Measurements from ENCODE around the gene MMP2. TPM values are rescaled to one million over a fixed set of nuclear protein-coding genes. Genes with fewer than 3 reads are reported as not detected.
A peak's percentile ranks its signal among the peaks of the same experiment; 100 is the strongest.

Gene MMP2
- total and polyA plus RNA-seq, 2 of the 13 experiments (the other 11 are each of a cell fraction or from before 2014, with no cell fraction given) = 0.31 to 1.3 TPM

DNA sequence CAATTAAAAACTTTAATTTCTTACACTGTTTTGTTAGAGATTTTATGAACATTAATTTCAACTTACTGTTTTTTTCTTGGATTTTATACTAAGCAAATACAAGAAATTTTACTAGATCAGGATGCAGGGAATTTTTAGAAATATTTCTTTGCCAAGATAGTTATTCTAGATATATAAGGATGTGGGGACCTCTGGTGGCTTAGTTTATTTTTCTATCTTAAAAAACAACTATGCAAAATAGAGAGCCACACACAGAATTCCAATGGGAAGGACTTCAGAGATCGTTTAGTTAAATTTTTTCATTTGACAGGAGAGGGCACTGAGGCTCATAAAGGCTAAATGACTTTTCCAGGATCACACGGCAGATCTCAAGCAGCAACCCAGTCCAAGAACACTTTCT is 64.5 kb downstream of the MMP2 start:
- Histone ChIP-seq H3K4me3 (replicated peaks in 1 of 3; ENCODE audit: insufficient read depth in 1 of 3, low read depth in 2 of 3, low read length in 3 of 3) (no peak overlapping the region), H2AFZ (ENCODE audit: low read length) (no peak overlapping the region), H3K79me2 (ENCODE audit: insufficient read depth, low read length) (no peaks in the 10 kb centered on the region), H3K9me3 (ENCODE audit: low read length) (no peaks in the 10 kb centered on the region), H3K4me2 (ENCODE audit: low read depth, low read length) (no peak overlapping the region), H3K4me1 (ENCODE audit: insufficient read depth, low read length) (no peaks in the 10 kb centered on the region), H3K9ac (ENCODE audit: insufficient read depth, low read depth, low read length) (no peak overlapping the region), H3K27me3 (ENCODE audit: control insufficient read depth in 1 of 2, insufficient read depth in 2 of 2, low read length in 2 of 2) (no peaks in the 10 kb centered on the region), H3K27ac (ENCODE audit: extremely low read length, insufficient read depth, low read length) (no peak overlapping the region), H3K36me3 (replicated peaks in 1 of 2; ENCODE audit: control insufficient read depth in 1 of 2, insufficient read depth in 2 of 2, low read length in 2 of 2) (peaks cover 0 to 2% of the 10 kb centered on the region in 2 experiments; a peak in 1 of 5 replicates), H4K20me1 (ENCODE audit: insufficient read depth, low read length) (no peaks in the 10 kb centered on the region)
- ChIA-PET POLR2A (no interaction called here), CTCF (ENCODE audit: low intra/inter-chr PET ratio, low total read pairs) (interaction anchor here (0.8 to 8.1 kb wide), 3 partner anchors 78 to 159 kb away, joined by 3 to 130 read pairs (median 25); no protein-coding TSS in a partner anchor)
- ATAC-seq (no peak), DNase-seq (ENCODE audit: low spot score) (peak; percentile 35), FAIRE-seq (no peak)
- WGBS (ENCODE audit: low lambda C conversion rate) = 53% methylated on average over 2 of the region's 2 CpGs
- no TSS peak for BruUV-seq (replicated peaks)
- intact Hi-C loops (cut with micrococcal nuclease; ENCODE audit: unreplicated experiment) = loop anchor here (1.0 to 5.0 kb wide), 3 partner anchors 78 to 160 kb away; no protein-coding TSS in a partner anchor
- in situ Hi-C loops (cut with HindIII; ENCODE audit: extremely low pct_ligation_motif_present, low pct_unique_long_range_greater_than_20kb) = loop anchor here (5.0 kb wide), 2 partner anchors 51 to 76 kb away; no protein-coding TSS in a partner anchor
- TF ChIP-seq CCDC6 (CRISPR knock-in tag; IDR thresholded peaks at IDR 0.05) (no peak), ZNF776 (CRISPR knock-in tag; IDR thresholded peaks at IDR 0.05) (no peak), ZNF563 (CRISPR knock-in tag; IDR thresholded peaks at IDR 0.05) (no peak), SMC3 (IDR thresholded peaks at IDR 0.05; ENCODE audit: low read length) (peak; percentile 46; the same call in 1 of the 2 replicates), RAD21 (CRISPR knock-in tag; IDR thresholded peaks at IDR 0.05) (0 out of 2 replicates have a peak, but pooled peaks have one; percentile 33), PHB2 (IDR thresholded peaks at IDR 0.05; ENCODE audit: partially characterized antibody) (no peak)
- TF ChIP-seq, protein P1, sequence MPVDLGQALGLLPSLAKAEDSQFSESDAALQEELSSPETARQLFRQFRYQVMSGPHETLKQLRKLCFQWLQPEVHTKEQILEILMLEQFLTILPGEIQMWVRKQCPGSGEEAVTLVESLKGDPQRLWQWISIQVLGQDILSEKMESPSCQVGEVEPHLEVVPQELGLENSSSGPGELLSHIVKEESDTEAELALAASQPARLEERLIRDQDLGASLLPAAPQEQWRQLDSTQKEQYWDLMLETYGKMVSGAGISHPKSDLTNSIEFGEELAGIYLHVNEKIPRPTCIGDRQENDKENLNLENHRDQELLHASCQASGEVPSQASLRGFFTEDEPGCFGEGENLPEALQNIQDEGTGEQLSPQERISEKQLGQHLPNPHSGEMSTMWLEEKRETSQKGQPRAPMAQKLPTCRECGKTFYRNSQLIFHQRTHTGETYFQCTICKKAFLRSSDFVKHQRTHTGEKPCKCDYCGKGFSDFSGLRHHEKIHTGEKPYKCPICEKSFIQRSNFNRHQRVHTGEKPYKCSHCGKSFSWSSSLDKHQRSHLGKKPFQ (CRISPR knock-in tag; IDR thresholded peaks at IDR 0.05; ENCODE audit: insufficient replicate concordance) = no peak
- TF ChIP-seq, protein P2, sequence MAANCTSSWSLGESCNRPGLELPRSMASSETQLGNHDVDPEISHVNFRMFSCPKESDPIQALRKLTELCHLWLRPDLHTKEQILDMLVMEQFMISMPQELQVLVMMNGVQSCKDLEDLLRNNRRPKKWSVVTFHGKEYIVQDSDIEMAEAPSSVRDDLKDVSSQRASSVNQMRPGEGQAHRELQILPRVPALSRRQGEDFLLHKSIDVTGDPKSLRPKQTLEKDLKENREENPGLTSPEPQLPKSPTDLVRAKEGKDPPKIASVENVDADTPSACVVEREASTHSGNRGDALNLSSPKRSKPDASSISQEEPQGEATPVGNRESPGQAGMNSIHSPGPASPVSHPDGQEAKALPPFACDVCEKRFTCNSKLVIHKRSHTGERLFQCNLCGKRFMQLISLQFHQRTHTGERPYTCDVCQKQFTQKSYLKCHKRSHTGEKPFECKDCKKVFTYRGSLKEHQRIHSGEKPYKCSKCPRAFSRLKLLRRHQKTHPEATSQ (CRISPR knock-in tag; IDR thresholded peaks at IDR 0.05; ENCODE audit: borderline replicate concordance) = no peak
- TF ChIP-seq, protein P3, sequence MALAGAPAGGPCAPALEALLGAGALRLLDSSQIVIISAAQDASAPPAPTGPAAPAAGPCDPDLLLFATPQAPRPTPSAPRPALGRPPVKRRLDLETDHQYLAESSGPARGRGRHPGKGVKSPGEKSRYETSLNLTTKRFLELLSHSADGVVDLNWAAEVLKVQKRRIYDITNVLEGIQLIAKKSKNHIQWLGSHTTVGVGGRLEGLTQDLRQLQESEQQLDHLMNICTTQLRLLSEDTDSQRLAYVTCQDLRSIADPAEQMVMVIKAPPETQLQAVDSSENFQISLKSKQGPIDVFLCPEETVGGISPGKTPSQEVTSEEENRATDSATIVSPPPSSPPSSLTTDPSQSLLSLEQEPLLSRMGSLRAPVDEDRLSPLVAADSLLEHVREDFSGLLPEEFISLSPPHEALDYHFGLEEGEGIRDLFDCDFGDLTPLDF (CRISPR knock-in tag; IDR thresholded peaks at IDR 0.05) = no peak
- TF ChIP-seq, protein P4, sequence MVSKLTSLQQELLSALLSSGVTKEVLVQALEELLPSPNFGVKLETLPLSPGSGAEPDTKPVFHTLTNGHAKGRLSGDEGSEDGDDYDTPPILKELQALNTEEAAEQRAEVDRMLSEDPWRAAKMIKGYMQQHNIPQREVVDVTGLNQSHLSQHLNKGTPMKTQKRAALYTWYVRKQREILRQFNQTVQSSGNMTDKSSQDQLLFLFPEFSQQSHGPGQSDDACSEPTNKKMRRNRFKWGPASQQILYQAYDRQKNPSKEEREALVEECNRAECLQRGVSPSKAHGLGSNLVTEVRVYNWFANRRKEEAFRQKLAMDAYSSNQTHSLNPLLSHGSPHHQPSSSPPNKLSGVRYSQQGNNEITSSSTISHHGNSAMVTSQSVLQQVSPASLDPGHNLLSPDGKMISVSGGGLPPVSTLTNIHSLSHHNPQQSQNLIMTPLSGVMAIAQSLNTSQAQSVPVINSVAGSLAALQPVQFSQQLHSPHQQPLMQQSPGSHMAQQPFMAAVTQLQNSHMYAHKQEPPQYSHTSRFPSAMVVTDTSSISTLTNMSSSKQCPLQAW (CRISPR knock-in tag; IDR thresholded peaks at IDR 0.05) = no peak
- TF ChIP-seq, protein P5, sequence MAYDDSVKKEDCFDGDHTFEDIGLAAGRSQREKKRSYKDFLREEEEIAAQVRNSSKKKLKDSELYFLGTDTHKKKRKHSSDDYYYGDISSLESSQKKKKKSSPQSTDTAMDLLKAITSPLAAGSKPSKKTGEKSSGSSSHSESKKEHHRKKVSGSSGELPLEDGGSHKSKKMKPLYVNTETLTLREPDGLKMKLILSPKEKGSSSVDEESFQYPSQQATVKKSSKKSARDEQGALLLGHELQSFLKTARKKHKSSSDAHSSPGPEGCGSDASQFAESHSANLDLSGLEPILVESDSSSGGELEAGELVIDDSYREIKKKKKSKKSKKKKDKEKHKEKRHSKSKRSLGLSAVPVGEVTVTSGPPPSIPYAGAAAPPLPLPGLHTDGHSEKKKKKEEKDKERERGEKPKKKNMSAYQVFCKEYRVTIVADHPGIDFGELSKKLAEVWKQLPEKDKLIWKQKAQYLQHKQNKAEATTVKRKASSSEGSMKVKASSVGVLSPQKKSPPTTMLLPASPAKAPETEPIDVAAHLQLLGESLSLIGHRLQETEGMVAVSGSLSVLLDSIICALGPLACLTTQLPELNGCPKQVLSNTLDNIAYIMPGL (CRISPR knock-in tag; IDR thresholded peaks at IDR 0.05; ENCODE audit: borderline replicate concordance in 1 of 2, low read depth in 1 of 2) = no peak
- TF ChIP-seq, protein P6, sequence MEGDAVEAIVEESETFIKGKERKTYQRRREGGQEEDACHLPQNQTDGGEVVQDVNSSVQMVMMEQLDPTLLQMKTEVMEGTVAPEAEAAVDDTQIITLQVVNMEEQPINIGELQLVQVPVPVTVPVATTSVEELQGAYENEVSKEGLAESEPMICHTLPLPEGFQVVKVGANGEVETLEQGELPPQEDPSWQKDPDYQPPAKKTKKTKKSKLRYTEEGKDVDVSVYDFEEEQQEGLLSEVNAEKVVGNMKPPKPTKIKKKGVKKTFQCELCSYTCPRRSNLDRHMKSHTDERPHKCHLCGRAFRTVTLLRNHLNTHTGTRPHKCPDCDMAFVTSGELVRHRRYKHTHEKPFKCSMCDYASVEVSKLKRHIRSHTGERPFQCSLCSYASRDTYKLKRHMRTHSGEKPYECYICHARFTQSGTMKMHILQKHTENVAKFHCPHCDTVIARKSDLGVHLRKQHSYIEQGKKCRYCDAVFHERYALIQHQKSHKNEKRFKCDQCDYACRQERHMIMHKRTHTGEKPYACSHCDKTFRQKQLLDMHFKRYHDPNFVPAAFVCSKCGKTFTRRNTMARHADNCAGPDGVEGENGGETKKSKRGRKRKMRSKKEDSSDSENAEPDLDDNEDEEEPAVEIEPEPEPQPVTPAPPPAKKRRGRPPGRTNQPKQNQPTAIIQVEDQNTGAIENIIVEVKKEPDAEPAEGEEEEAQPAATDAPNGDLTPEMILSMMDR (CRISPR knock-in tag; IDR thresholded peaks at IDR 0.05) = 0 out of 2 replicates have a peak, but pooled peaks have one; percentile 16

Data from HepG2 (cell line).